ENCODE measurements around the gene SCAMP3. TPM values are rescaled to one million over a fixed set of nuclear protein-coding genes. Genes with fewer than 3 reads are reported as not detected.

Gene SCAMP3
- total and polyA plus RNA-seq, 2 experiments from 2014 or later, result 50.5 to 52.5 TPM

DNA sequence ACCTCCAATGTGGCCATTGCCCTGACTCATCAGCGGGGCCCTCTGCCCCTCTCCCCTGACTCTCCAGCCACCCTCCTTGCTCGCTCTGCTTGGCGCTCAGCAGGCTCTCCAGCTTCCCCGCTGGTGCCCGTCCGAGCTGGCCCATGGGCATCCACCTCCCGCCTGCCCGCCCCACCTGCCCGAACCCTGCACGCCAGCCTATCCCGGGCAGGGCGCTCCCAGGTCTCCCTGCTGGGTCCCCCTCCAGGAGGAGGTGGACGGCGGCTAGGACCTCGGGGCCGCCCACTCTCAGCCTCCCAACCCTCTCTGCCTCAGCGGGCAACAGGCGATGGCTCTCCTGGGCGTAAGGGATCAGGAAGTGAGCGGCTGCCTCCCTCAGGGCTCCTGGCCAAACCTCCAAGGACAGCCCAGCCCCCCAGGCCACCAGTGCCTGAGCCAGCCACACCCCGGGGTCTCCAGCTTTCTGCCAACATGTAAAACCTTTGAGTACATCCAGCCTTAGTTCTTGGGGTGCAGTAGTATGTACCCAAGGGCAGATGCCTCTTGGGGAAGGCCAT, 25.9 kb upstream of the SCAMP3 start:
- TF ChIP-seq CREB1 (CRISPR knock-in tag; IDR thresholded peaks at IDR 0.05; ENCODE audit: low read depth) (no peak), CTCF (conservative IDR thresholded peaks at IDR 0.05; ENCODE audit: low read depth in 2 of 2) (no peak), ZNF114 (CRISPR knock-in tag; IDR thresholded peaks at IDR 0.05) (no peak), NANOG (IDR thresholded peaks at IDR 0.05; ENCODE audit: borderline replicate concordance) (no peak), POLR2AphosphoS5 (IDR thresholded peaks at IDR 0.05; ENCODE audit: low read depth) (no peak), JUNB (IDR thresholded peaks at IDR 0.05; ENCODE audit: unreplicated experiment) (no peak), ZNF331 (CRISPR knock-in tag; IDR thresholded peaks at IDR 0.05; ENCODE audit: low read depth) (no peak), EZH2 (IDR thresholded peaks at IDR 0.05; ENCODE audit: low read depth, unreplicated experiment) (no peak), STAT1 (IDR thresholded peaks at IDR 0.05; ENCODE audit: unreplicated experiment) (no peak), REST (IDR thresholded peaks at IDR 0.05; ENCODE audit: unreplicated experiment) (no peak), ETS1 (IDR thresholded peaks at IDR 0.05) (no peak), EZH2phosphoT487 (IDR thresholded peaks at IDR 0.05; ENCODE audit: unreplicated experiment) (no peak)
- TF ChIP-seq, protein P1, sequence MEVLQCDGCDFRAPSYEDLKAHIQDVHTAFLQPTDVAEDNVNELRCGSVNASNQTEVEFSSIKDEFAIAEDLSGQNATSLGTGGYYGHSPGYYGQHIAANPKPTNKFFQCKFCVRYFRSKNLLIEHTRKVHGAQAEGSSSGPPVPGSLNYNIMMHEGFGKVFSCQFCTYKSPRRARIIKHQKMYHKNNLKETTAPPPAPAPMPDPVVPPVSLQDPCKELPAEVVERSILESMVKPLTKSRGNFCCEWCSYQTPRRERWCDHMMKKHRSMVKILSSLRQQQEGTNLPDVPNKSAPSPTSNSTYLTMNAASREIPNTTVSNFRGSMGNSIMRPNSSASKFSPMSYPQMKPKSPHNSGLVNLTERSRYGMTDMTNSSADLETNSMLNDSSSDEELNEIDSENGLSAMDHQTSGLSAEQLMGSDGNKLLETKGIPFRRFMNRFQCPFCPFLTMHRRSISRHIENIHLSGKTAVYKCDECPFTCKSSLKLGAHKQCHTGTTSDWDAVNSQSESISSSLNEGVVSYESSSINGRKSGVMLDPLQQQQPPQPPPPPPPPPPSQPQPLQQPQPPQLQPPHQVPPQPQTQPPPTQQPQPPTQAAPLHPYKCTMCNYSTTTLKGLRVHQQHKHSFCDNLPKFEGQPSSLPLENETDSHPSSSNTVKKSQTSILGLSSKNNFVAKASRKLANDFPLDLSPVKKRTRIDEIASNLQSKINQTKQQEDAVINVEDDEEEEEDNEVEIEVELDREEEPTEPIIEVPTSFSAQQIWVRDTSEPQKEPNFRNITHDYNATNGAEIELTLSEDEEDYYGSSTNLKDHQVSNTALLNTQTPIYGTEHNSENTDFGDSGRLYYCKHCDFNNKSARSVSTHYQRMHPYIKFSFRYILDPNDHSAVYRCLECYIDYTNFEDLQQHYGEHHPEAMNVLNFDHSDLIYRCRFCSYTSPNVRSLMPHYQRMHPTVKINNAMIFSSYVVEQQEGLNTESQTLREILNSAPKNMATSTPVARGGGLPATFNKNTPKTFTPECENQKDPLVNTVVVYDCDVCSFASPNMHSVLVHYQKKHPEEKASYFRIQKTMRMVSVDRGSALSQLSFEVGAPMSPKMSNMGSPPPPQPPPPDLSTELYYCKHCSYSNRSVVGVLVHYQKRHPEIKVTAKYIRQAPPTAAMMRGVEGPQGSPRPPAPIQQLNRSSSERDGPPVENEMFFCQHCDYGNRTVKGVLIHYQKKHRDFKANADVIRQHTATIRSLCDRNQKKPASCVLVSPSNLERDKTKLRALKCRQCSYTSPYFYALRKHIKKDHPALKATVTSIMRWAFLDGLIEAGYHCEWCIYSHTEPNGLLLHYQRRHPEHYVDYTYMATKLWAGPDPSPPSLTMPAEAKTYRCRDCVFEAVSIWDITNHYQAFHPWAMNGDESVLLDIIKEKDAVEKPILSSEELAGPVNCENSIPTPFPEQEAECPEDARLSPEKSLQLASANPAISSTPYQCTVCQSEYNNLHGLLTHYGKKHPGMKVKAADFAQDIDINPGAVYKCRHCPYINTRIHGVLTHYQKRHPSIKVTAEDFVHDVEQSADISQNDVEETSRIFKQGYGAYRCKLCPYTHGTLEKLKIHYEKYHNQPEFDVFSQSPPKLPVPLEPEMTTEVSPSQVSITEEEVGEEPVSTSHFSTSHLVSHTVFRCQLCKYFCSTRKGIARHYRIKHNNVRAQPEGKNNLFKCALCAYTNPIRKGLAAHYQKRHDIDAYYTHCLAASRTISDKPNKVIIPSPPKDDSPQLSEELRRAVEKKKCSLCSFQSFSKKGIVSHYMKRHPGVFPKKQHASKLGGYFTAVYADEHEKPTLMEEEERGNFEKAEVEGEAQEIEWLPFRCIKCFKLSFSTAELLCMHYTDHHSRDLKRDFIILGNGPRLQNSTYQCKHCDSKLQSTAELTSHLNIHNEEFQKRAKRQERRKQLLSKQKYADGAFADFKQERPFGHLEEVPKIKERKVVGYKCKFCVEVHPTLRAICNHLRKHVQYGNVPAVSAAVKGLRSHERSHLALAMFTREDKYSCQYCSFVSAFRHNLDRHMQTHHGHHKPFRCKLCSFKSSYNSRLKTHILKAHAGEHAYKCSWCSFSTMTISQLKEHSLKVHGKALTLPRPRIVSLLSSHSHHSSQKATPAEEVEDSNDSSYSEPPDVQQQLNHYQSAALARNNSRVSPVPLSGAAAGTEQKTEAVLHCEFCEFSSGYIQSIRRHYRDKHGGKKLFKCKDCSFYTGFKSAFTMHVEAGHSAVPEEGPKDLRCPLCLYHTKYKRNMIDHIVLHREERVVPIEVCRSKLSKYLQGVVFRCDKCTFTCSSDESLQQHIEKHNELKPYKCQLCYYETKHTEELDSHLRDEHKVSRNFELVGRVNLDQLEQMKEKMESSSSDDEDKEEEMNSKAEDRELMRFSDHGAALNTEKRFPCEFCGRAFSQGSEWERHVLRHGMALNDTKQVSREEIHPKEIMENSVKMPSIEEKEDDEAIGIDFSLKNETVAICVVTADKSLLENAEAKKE (CRISPR knock-in tag; IDR thresholded peaks at IDR 0.05), result no peak
- Histone ChIP-seq H2AFZ (no peak overlapping the region), H3K4me1 (ENCODE audit: insufficient read depth) (no peaks in the 10 kb centered on the region), H3K27ac (ENCODE audit: low read depth) (no peak overlapping the region), H3K9me2 (ENCODE audit: insufficient read depth) (no peaks in the 10 kb centered on the region), H3K4me3 (no peak overlapping the region), H3K79me2 (replicated peaks; ENCODE audit: insufficient read depth) (no peaks in the 10 kb centered on the region), H3K27me3 (ENCODE audit: insufficient read depth) (0 out of 2 replicates have a peak, but pooled peaks cover under 1% of the 10 kb centered on the region), H3K4me2 (no peak overlapping the region), H3K36me3 (ENCODE audit: insufficient read depth) (no peaks in the 10 kb centered on the region), H3F3A (replicated peaks; ENCODE audit: low read depth) (no peaks in the 10 kb centered on the region), H4K20me1 (replicated peaks; ENCODE audit: insufficient read depth) (no peaks in the 10 kb centered on the region; the same call in 1 of the 2 replicates)
- H3K9me3 Mint-ChIP-seq, result no peaks in the 10 kb centered on the region
- H3K27ac Mint-ChIP-seq, result no peak overlapping the region
- DNase-seq (ENCODE audit: low spot score) (no peak), ATAC-seq (no peak; the same call in 2 of the 3 replicates)
- H3K4me1 Mint-ChIP-seq, result no peaks in the 10 kb centered on the region; the same call in 2 of the 3 replicates
- H3K36me3 Mint-ChIP-seq (ENCODE audit: low read depth), result no peaks in the 10 kb centered on the region; the same call in 2 of the 3 replicates
- no peak overlapping the region for H3K4me3 Mint-ChIP-seq
- peaks cover 7% of the 10 kb centered on the region for H3K27me3 Mint-ChIP-seq (ENCODE audit: insufficient read depth, low read depth, poor library complexity)
